ENCODE measurements around the gene COPB1. TPM values are rescaled to one million over a fixed set of nuclear protein-coding genes. Genes with fewer than 3 reads are reported as not detected.

The COPB1 gene
- polyA plus RNA-seq, 3 donors = 131 to 138 (median 137) TPM

DNA sequence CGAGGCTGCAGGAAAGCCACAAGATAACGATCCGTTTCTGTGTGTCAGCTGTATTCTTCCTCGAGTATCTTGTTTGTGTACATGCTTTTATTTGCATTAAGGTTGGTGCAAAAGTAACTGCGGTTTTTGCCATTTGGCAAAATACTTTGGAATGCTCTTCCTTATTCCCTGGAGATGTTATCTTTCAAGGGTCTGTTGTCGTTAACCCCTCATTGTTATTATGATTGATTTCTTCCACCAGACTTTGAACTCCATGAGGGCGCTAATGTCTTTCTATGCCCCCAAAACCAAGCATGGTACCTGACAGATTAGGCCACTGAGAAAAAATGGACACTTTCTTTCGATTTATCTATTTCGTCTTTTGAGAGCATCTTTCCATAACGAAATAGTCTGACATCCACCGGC lies 21.1 kb upstream of the COPB1 start:
- no peak for DNase-seq

GRCh38 chr11:14519917-14520746 lies 20.5 kb upstream of the COPB1 start, which contains the start of gene PSMA1:
TSS of gene PSMA1 (minus strand) at chr11:14520386. CDS start at chr11:14520299, 87 bp downstream.
- peak; percentile 97 for DNase-seq

GRCh38 chr11:14519597-14519916 lies 19.9 kb upstream of the COPB1 start:
- DNase-seq = no peak

DNA sequence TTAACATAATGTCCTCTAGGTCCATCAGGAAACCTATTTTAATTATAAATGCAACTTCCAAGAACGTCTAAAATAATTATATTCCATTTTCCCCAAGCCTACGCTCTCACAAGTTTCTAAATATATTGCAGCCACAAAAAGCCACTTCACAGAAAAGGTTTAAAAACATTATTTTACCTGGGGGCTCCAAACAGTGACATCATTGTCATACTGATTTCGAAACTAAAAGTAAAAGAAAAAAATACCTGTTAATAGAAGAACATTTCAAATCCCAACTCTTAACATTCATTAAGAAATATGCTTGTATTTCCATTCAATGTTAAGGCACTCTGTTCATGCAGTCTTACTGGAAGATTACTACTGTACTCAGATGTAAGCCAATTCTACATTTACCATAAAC lies 19.2 kb upstream of the COPB1 start:
- no peak for DNase-seq

DNA sequence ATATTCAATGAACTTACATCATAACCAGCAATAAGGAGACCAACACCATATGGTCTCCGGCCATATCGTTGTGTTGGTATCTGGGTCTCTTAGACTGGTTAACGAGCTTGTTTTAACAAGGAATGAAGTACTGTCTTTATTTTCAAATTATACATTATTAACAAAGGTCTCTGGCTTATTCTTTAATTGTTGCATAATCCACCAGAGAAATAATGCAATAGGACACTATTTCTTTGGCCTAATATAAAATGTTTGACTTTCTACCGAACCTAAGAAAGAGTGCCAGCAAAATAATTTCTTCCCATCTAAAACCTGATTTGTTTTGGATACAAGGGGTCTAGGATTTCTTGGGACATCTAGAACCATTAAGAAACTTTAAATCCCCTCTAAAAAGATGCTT lies 14.2 kb upstream of the COPB1 start:
- DNase-seq = no peak

DNA sequence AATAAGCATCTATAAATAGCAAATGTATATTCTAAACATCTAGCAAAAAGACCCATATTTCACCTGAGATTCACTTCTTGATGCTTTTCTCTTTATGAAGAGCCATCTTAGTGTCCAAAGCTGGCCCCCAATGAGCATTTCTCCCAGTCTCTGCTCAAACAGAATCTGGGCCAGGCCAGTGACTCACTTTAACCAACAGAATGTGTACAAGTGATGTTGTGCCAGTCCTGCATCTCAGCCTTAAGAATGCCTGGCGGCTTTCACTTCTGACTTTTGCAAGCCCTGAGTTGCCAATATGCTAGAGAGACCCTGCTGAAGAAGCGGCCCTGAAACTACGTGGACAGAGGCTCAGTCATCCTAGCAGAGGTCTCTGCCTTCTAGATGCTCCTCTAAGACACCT lies 6.9 kb upstream of the COPB1 start:
- no peak for DNase-seq

DNA sequence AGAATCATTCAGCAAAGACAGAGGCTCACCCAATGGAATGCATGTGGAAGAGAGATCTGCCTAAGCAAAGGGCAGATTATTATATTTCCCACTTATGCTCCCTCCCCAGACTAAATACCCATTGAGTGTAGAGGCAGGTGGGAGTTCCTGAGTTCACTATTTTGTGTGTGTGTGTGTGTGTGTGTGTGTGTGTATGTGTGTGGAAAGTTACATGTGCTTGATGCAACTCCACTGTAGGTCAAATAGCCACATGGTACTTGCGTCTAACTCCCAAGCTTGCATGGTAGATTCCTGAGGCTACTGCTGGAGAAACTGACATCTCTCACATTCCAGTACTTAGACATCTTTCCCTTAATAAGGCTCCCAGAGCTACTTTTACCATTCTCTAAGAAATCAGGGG lies 3.4 kb upstream of the COPB1 start:
- DNase-seq = no peak

GRCh38 chr11:14502039-14502438 lies 2.4 kb upstream of the COPB1 start:
- no peak for DNase-seq

DNA sequence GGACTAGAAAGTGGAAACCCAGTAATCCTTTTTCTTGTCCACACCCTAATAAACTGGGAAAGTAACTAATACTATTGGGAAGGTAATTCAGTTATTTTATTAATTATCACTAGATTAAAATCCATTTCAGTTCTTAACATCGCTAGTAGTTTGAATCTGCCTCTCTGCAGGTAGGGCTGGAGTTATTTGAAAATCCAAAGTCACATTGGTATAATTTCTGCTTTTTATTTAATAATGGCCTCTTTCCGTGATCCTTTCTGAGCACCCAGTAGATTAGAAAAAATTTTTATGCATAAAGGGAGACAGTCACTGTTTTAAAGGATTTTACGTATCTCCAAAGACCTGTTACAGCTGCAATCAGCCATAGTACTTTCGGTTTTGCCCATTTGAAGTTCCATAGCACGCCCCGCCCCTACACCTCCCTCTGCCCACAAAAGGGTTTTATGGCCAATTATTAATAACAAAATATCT lies 605 bp upstream of the COPB1 start:
- no peak for DNase-seq

DNA sequence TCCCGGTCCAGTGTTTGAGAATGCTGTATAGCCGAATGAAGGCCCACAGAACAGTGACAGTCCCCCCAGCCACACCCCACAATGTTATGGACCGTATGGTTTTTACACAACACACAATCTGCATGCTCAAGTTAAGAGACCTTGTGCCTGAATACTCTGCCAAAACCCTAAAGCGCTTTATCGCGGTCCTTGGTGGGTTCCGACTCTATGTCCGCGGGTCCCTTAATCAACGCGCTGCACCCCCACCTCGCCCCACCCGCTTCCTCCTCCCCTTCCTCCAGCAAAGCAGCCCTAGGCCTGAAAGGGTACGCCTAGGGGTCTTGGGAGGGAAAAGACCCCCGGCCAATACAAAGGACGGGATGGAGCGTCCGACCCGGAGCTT lies 442 bp downstream of the COPB1 start:
- no peak for DNase-seq

DNA sequence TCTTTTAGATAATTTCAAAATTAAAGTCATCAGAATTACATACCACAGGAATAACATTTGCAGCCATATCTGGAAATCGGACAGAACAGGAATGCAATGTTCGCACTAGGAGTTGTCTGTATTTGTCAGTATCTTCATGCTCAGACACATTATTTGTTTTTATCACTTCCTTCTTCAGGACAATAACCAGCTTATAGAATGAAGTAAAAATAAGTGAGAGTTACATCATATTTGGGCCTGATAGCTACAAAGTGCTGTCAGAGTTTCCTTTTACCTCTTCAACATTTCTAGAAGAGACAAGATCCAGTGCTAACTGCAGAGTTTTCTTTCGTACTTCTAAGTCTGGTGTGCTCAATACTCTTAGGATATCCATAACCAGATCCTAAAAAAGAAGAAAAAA lies 18.9 kb downstream of the COPB1 start:
- no peak for DNase-seq

DNA sequence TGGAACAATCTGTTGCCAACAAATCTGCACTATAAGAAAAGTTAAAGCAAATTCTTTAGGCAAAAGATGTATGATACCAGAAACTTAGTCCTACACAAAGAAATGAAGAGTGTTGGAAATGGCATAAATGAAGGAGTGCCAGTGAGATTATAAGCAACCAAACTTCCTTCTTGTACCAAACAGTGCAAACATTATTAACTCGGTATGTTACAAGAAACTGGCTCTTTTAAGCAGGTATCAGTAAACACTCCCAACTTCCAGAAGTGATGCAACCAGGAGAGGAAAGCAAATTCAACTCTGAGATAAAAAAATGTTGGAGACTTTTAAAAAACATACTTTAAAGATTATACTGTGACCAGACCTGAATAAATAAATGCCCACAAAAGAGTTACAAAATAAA lies 28.5 kb downstream of the COPB1 start:
- no peak for DNase-seq

- no peak for DNase-seq
These were observed 36.0 kb downstream of the COPB1 start for GRCh38 chr11:14463623-14464022.

- DNase-seq = no peak
These were observed 39.5 kb downstream of the COPB1 start for GRCh38 chr11:14460147-14460546.

- DNase-seq = no peak
These were observed 41.2 kb downstream of the COPB1 start for GRCh38 chr11:14458377-14458776.

DNA sequence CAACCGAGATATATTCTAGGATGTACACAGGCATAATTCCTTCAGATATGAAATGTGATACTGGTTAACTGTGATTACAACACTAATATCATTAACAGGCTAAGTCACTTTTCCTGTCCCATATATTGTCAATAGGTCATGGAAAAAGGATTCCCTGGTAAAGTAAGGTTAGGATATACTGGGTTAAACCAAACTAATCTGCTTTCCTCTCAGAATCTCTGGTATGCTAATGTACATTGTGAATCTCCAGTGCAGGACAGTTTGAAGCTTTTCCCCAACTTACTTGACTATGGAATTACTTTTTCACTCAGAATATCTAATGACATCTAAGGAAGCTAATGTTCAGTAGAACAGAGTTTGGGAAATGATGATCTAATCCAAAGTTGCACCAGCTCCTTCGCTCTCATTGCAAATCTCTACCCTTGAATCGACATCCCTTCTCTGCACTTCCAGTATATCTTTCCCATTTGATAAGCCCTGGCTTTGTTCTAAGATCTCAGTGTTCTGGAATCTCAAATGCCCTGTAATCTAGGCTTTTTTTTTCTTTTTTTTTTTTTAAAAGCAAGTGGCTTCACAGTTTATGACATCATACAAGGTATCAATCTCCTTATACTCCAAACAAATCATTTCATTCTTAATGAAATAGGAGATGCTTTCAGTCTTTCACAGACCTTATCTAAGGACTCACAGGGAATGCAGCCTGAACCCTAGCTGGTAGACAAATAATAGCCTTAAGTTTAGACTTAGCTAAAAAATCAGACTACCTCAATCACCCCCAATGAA lies 43.8 kb downstream of the COPB1 start:
- no peak for DNase-seq

GRCh38 chr11:14454861-14455632 lies 44.6 kb downstream of the COPB1 start:
- DNase-seq = peak; percentile 16

DNA sequence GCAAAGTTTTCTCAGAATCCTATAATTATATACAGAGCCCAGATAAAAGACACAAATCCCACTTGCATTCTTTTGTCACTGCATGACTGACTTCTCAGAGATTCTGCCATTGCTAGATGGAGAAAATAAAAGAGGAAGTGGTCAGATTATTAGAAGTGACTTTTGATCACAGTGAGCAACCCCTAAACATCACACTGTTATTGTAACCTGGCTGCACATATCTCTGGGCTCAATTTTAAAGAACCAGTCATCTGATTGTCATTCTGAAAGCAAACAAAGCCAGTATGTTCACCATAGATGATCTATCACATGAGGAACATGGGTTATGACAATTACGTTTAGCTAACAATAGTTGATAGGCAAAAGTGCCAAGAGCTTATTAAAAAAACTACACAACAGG lies 47.8 kb downstream of the COPB1 start:
- no peak for DNase-seq

DNA sequence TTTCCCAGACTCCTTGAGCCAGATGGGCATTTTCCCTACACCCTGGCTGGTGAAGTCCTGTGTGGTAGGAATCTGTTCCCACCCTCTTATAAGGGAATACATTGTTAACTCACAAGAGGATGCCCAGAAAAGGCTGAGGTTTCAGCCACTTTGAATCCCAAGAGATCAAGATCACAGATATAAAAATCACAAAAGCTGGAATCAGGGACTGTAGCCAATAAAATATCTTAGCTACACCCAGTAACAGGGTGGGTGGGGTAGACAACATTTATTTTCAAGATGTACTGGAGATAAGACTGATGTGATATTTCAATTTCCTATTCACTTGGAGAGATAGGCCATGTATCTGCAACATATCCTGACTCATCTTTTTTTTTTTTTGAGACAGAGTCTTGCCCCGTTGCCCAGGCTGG lies 50.3 kb downstream of the COPB1 start:
- DNase-seq = no peak

GRCh38 chr11:14448240-14448639 lies 51.4 kb downstream of the COPB1 start:
- no peak for DNase-seq

GRCh38 chr11:14446701-14447169 lies 52.9 kb downstream of the COPB1 start:
- no peak for DNase-seq

All from renal pelvis (tissue), 4 donors.